Right lung (tissue), 5 donors: ENCODE measurements around the gene ANXA4. TPM values are rescaled to one million over a fixed set of nuclear protein-coding genes. Genes with fewer than 3 reads are reported as not detected.
"Not testable (repeated sequence)": the region's sequence is repeated elsewhere in the genome, so short reads cannot be mapped to it uniquely, and the experiment has no call there.

Experiments
- DNase-seq, 2 donors: peaks; one replicate each; pipeline ENCODE4 v3.0.0-alpha.2; 2013
- polyA plus RNA-seq, 5 donors: library from polyadenylated mRNA; unstranded; fragments of 120-200 nt; gene quantifications; one replicate each; pipeline versions ENCODE4 v1.2.1 to v1.2.3, GENCODE V29; 2013; ENCODE audit warnings: inconsistent platforms in 1 of 5, low replicate concordance in 1 of 5; ENCODE audit not compliant: insufficient read length in 5 of 5, insufficient read depth in 1 of 5

Gene ANXA4
- polyA plus RNA-seq, 5 donors, result 77.3 to 102 (median 85.8) TPM

DNA sequence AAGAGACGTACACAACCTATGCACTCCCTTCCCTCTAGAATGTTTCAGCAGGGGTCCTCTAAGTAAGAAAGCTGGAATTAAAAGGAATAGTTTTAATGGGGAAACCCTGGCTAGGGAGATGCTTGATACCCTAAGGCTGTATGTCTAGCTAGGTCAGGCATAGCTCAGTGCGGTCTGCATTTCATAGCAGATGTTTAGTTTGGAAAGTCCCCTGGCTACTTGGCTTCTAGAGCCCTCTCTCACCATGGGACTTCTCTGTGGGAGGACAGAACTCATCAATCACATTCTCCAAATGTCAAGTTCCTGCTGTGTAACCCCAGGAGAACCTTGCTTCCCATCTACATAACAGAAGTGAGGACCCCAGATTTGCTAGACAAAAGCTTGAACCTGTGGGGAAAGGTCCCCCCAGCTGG, 24.1 kb upstream of the ANXA4 start:
- no peak for DNase-seq

DNA sequence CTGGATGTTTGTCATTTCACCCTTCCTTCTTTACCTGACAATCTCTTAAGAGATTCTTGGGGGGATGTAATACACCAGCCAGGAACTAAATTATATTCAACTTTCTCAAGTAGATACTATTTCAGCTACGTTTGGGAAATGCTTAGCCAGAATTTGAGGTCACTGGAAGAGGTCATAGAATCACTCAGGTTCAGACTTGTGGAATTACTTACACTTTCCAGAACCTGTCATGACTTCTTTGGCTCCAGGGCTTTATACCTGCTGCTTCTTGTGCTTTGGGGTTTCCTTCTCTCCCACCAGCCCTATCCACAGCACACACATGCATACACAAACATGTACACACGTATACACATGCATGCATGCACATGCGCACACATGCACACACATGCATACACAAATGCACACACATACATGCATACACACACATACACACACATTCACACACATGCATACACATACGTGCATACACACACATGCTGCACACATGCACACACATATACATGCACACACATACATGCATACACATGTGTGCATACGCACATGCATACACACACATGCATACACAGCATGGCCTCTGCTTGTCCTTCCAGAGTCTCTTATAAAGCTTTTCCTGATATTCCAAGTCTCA, 23.5 kb upstream of the ANXA4 start:
- DNase-seq, result no peak

- no peak for DNase-seq
Measured at GRCh38 chr2:69720404-69720803, 21.5 kb upstream of the ANXA4 start.

- no peak for DNase-seq
Measured at GRCh38 chr2:69721022-69721421, 20.9 kb upstream of the ANXA4 start.

- DNase-seq, result no peak
Measured at GRCh38 chr2:69723791-69724190, 18.1 kb upstream of the ANXA4 start.

DNA sequence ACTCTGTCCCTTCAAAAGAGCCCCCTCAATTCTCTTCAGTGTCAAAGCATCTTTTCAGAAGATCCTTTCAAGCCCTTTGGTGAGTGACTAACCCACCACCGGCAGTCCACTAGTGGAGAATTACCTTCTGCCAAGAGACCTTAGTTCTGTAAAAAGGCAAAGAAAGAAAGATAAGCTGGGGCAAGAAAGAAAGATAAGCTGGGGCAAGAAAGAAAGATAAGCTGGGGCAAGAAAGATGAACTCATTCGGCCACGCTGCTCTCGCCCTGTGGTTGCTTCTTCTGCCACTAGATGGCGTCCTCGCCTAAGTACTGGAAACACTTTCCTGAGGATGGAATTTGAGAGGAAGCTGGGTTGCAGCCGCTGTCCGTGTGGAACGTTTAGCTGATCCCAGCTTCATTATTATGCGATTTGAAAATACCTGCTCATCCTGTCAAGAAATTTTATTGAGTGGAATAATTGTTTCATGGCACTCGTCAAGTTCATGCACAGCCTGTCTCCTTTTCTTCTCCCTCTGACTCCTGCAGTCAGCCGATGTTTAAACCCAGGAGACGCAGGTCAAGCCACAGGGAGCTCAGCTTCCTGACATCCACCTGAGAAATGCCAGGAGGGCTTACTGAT, 17.3 kb upstream of the ANXA4 start:
- peak; percentile 68 to 77 for DNase-seq

- no peak for DNase-seq
Measured at GRCh38 chr2:69725706-69726360, 16.1 kb upstream of the ANXA4 start.

DNA sequence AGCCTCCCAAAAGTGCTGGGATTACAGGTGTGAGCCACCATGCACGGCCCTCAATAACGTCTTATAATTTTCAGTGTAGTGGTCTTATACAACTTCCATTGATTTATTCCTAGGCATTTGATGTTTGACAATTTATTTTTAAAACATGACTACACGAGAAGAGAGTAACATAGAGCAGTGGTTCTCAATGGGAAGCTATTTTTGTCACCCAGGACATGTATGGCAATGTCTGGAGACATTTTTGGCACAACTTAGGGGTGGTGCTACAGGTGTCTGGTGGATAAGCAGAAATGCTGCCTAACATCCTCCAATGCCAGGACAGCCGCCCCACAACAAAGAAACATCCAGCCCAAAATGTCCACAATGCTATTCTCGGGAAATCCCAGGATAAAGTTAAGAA, 12.7 kb upstream of the ANXA4 start:
- no peak for DNase-seq

- DNase-seq, result no peak
Measured at GRCh38 chr2:69729781-69730180, 12.2 kb upstream of the ANXA4 start.

DNA sequence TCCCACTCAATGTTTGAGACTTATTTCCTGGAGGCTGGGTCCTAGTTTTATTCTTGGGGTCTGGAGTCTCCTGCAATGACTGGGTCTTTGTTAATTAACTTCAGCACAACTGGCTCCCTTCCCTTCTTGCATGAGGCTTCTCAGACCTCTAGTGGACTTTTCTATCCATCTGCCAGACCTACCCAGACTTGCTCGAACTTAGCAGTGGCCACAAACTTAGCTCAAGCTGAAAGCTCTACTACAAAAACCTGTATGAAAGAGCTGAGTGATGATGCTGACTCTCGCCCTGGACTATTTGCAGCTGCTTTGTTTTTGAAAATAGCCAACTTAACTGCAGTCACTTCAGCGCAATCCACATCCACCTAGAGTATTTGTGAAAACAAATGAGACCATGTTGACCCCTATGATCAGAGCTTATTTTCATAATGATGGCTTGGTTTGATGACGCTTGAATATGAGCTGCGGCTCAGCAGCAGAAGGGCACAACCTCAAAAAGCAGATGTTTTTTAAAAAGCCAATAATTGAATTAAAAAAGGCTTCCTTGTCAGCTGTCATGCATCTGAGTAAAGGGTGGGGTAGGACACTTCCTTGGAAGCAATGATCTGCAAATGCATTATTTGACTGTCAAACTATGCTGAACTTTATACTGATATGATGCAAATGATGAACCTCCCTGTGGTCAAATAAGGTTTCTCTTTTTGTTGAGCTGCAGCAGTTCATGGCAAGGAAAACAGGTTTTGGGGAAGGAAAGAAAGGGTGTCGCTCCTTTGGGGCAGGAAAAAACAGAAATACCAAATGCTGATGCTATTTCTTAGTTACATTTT, 10.6 kb upstream of the ANXA4 start:
- DNase-seq, result no peak

DNA sequence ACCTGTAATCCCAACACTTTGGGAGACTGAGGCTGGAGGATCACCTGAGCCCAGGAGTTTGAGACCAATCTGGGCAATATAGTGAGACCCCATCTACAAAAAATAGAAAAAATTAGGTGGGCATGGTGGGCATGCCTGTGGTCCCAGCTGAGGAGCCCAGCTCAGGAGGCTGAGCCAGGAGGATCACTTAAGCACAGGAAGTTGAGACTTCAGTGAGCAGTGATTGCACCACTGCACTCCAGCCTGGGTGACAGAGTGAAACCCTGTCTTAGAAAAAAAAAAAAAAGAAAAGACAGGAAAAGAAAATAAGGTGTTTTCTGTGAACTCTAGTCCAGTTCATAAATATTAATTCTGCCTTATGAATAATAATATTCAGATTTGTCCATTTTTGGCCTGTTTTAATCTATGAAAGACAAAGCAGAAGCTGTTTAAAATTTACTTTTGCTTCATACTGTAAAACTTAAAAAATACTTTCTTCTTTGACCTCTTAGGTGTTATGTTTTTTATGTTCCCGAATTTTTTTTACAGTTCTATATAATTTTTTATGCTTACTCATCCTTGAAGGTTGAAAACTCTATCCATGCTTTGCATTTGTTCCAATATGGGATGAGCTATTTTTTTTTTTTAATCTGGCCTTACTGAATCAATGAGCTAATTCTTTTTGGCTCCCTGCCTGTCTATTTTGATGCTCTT, 8.4 kb upstream of the ANXA4 start:
- DNase-seq, result no peak

GRCh38 chr2:69734035-69734611, 7.8 kb upstream of the ANXA4 start:
- DNase-seq, result no peak

DNA sequence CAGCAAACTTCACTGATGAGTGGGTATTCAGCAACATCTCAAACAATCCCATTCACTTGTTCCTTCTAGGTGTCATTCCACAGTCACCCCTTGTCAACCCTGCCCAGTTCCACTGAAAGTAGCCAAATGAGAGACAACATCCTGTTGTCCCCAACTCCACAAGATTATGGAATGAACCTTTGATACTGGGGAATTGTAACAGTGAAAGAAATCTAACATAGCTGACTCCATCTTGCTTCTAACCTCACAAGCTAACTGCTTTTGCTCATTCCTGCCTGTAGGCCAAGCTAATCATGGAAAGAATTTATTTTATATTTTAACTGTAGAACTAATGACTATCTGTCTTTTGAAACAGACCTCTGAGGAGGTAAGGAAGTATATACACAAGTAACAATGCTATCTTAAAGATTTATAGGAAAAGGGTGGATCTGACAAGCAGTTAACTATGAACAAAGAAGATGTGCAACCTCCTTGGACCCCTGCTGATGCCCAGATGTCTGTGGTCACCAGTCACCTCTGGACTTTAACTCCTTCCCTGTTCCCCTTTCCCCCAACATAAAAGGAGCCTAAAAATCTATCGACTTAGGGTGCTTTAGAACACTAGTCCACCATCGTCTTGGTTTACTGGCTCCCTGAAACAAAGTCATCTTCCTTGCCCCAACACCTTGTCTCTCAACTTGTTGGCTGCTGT, 6.9 kb upstream of the ANXA4 start:
- DNase-seq, result no peak

DNA sequence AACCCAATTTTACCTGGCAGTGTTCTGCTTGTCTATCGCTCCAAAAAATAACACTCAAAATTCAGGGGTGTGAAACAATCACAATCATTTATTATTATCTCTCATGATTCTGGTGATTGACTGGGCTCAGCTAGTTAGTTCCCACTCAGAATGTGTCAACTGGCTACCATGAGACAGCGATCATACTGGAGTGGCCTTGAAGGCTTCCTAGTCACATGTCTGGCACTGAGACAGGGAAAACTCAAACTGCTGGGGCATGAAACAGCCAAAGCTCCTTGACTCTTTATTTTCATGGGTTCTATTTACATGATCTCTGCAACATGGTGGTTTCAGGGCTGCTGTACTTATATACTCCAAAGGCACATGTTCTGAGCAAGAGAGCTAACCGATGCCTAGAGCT, 6.2 kb upstream of the ANXA4 start:
- DNase-seq, result no peak

DNA sequence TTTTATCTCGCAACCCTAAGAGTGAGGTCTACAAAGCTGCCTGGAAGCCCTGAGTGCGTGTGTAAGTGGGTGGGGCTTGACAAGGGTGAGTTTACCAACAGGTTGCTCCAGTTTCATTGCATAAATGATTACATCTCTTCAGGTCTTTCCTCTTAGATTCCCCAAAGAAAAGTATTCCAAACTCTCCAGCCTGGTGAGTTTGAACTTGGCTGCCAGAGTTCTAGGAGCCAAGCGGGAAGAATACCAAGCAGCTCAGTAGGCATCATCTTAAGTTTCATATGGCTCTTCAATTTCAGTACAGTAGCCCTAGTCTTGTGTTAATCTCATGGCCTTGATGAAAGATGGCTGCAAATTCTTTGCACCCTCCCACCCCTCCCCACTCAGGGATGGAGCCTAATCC, 3.8 kb upstream of the ANXA4 start:
- not testable (repeated sequence) for DNase-seq

GRCh38 chr2:69740502-69740951, 1.4 kb upstream of the ANXA4 start:
- DNase-seq, result no peak

DNA sequence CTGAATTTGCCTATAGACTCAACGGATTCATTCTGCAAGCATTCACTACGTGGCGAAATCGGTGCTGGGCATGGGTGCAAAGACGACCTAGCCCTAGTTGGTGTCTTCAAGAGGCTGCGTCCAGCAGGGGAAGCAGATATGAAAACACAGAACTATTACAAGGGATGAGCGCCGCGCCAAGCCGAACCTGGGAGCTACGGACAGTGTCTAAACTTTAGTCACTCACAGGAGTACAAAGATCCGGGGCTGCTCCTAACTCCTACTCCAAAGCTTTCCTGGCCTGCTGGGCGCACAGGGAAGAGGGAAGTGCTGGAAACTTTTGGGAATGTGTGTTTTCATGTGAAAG, 732 bp upstream of the ANXA4 start:
- peak; percentile 59 to 62 for DNase-seq

DNA sequence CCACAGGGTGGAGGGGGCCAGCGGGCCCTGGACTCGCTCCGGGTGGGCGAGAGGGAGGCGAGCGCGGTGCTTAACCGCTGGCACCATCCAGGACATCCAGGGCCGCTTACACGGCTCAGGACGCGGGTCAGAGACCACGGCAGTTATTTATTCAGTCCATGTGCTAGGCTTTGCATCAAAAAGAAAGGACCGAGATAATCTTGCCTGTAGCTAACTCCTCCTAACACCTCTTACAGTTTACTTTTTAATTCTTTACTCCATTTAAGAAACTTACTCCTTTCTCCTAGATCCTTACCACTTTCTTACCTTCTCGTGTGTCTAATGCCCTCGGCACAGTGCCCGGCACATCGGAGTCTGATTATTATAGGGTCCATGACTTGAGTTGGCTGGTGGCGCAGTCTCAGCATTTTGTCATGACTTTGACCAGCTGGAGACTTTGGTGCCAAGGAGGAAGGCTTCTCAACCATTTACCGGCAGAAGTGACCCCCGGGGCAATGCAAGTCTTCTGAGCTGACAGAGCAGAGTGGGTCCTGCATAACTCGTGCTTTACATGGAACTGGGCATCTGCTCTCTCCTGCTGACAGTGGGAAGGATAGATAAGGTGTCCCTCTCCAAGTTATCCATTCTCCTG, 503 bp downstream of the ANXA4 start:
- no peak for DNase-seq

DNA sequence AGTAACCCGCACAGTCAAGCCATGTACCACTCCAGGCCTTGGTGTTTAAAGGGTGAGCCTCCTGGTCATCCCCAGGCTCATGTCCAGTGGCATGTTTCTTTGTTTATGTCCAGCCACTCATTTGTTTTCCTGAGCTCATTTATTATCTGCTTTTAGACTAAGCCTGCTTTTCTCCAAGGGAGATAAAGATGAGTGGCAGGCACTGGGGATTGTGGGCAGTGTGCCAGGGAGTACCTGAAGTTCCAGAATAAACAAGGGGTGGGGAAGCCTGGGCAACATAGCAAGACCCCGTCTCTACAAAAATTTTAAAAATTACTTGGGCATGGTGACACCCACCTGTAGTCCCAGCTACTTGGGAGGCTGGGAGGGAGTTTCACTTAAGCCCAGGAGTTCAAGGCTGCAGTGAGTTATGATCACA, 1.9 kb downstream of the ANXA4 start:
- no peak for DNase-seq

DNA sequence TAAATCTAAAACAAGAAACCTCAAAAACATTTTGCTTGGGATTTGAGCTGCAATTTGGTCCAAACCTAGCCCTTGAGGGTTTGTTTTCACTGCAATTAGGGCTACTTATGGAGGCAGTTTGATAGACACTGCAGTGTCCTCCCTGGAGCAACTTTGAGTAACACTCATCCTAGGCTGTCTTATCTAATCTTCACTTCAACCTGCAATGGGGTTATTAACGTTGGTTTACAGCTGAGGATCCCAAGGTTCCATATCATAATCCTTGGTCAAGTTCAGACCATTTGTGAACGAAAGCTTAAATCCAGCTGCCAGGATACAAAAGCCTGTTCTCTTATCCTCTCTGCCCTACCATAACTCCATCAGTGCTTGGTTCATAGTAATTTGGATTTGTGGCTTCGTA, 2.5 kb downstream of the ANXA4 start:
- DNase-seq, result no peak
